ENCODE data around the gene MARCKSL1. TPM values are rescaled to one million over a fixed set of nuclear protein-coding genes. Genes with fewer than 3 reads are reported as not detected.

MARCKSL1 gene, protein sequence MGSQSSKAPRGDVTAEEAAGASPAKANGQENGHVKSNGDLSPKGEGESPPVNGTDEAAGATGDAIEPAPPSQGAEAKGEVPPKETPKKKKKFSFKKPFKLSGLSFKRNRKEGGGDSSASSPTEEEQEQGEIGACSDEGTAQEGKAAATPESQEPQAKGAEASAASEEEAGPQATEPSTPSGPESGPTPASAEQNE
- total RNA-seq (10 to 100 TPM; 23.4 to 23.6 TPM), total RNA-seq (14.8 to 67.1 (median 31.2) reads per million in 172 experiments)
- 49.6 TPM for polyA plus RNA-seq (2013, experiment 1 of 2)
- polyA plus RNA-seq (2013, experiment 2 of 2): 40.8 TPM

DNA sequence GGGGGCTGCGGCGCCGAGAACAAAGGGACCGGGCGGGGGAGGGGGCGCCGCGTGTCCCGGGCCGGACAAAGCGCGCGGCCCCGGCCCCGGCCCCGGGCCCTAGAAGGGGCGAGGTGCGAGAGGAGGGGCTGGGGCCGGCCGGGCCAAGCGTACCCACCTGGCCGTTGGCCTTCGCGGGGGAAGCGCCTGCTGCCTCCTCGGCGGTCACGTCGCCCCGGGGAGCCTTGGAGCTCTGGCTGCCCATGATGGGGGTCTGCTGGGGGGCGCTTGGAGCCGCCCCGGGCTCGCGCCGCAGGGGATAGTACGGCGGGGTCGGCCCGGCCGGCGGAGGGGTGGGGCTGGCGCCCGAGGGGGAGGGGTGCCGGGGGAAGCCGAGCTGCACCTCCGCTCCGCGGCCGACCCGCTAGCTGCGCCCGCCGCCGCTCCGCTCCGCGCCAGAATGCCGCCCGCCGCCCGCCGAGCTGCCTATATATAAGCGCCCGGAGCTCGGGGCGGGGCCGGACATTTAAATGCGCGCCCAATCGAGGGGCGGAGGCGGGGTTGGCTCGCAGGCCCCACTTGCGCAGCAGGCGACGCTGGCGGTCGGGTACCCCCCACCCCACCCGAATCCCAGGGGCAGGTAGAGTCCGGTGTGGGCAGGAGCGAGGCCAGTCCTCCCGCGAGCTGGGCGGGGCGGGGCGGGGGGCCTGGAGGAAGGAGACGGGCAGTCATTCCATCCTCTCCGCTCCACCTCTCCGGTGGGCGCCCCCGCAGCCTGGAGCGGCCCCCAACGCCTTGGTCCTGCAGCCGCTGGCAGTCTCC lies at the start of gene MARCKSL1:
Gene MARCKSL1, minus strand, starts transcription at position 444 of the 801 bp plus-strand sequence. Its CDS starts 200 bp downstream, at position 244.
- no peaks in the 10 kb centered on the region for H3K27me3 ChIP-seq (ENCODE audit: control insufficient read depth in 1 of 2, insufficient read depth in 2 of 2, low read length in 2 of 2)
- peak; percentile 66 for ATAC-seq (ENCODE audit: poor library complexity)

DNA sequence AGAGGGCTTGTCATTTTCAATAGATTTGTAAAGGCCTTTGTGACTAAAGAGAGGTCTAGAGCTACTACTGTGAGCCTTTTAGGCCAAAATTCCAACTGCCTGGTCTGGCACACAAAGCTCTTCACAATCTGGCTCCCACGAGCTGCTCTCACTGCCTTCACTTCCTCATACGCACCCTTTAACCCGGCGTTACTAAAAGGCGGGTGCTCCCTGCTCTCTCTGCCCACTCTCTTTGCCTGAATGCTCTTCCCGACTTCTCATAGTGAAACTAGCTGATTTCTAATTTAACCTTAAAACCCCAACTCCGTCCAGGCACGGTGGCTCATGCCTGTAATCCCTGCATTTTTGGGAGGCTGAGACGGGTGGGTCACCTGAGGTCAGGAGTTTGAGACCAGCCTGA lies 44.0 kb upstream of the MARCKSL1 start:
- H3K4me1 Mint-ChIP-seq (ENCODE audit: low read depth): peaks cover 1% of the 10 kb centered on the region
- H3K4me3 Mint-ChIP-seq: no peak overlapping the region
- intact Hi-C loops (cut with DNase I, micrococcal nuclease): no loop called here
- H3K27ac Mint-ChIP-seq: no peak overlapping the region
- H3K27me3 Mint-ChIP-seq: no peaks in the 10 kb centered on the region
- Histone ChIP-seq H3K4me3 (ENCODE audit: low read length) (no peak overlapping the region), H3K27me3 (ENCODE audit: control insufficient read depth in 1 of 2, insufficient read depth in 2 of 2, low read length in 2 of 2) (no peaks in the 10 kb centered on the region), H3K4me1 (ENCODE audit: insufficient read depth, low read length) (no peaks in the 10 kb centered on the region), H3K36me3 (ENCODE audit: insufficient read depth, low read length) (peaks cover 96% of the 10 kb centered on the region), H3K9me3 (ENCODE audit: control insufficient read depth in 1 of 2, insufficient read depth in 1 of 2, low read length in 2 of 2) (no peaks in the 10 kb centered on the region), H3K27ac (ENCODE audit: low read depth in 1 of 2, low read length in 2 of 2) (no peak overlapping the region)
- no peaks in the 10 kb centered on the region for H3K9me3 Mint-ChIP-seq
- ChIA-PET POLR2A (interaction anchor here (1.2 kb wide), 1 partner anchor 14 kb away, joined by 6 read pairs; the partner anchor contains the start of gene BSDC1), CTCF (no interaction called here)
- DNase-seq (no peak), ATAC-seq (ENCODE audit: poor library complexity) (no peak)
- H3K36me3 Mint-ChIP-seq (ENCODE audit: low read depth): peaks cover 97% of the 10 kb centered on the region
- TF ChIP-seq, protein P1, sequence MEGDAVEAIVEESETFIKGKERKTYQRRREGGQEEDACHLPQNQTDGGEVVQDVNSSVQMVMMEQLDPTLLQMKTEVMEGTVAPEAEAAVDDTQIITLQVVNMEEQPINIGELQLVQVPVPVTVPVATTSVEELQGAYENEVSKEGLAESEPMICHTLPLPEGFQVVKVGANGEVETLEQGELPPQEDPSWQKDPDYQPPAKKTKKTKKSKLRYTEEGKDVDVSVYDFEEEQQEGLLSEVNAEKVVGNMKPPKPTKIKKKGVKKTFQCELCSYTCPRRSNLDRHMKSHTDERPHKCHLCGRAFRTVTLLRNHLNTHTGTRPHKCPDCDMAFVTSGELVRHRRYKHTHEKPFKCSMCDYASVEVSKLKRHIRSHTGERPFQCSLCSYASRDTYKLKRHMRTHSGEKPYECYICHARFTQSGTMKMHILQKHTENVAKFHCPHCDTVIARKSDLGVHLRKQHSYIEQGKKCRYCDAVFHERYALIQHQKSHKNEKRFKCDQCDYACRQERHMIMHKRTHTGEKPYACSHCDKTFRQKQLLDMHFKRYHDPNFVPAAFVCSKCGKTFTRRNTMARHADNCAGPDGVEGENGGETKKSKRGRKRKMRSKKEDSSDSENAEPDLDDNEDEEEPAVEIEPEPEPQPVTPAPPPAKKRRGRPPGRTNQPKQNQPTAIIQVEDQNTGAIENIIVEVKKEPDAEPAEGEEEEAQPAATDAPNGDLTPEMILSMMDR (IDR thresholded peaks at IDR 0.05): no peak

More for the DNA sequence above, at the start of gene MARCKSL1:
- Histone ChIP-seq H3K9me3 (ENCODE audit: control insufficient read depth in 1 of 2, insufficient read depth in 1 of 2, low read length in 2 of 2) (no peaks in the 10 kb centered on the region), H3K4me3 (ENCODE audit: low read length) (peak within 1 kb of the TSS; percentile 59), H3K36me3 (ENCODE audit: insufficient read depth, low read length) (peaks cover 28% of the 10 kb centered on the region), H3K27ac (ENCODE audit: low read depth in 1 of 2, low read length in 2 of 2) (peak within 1 kb of the TSS in 1 of 2 donors; percentile 52), H3K4me1 (ENCODE audit: insufficient read depth, low read length) (peaks cover 49% of the 10 kb centered on the region)
- H3K36me3 Mint-ChIP-seq (ENCODE audit: low read depth): peaks cover 38% of the 10 kb centered on the region
- H3K4me1 Mint-ChIP-seq (ENCODE audit: low read depth): peaks cover 50% of the 10 kb centered on the region
- no peaks in the 10 kb centered on the region for H3K27me3 Mint-ChIP-seq
- ChIA-PET CTCF (interaction anchor here (0.6 to 3.0 kb wide), 16 partner anchors 13 to 184 kb away, joined by 3 to 20 read pairs (median 4); partner anchors contain the start of genes BSDC1 and HDAC1), POLR2A (interaction anchor here (0.6 to 3.8 kb wide), 43 partner anchors 10 to 395 kb away, joined by 3 to 74 read pairs (median 7); partner anchors contain the start of genes BSDC1, CCDC28B, HDAC1 and IQCC)
- TF ChIP-seq, protein P1 (IDR thresholded peaks at IDR 0.05): no peak
- DNase-seq: peak; percentile 79 to 94 (median 86)
- no peaks in the 10 kb centered on the region for H3K9me3 Mint-ChIP-seq
- H3K27ac Mint-ChIP-seq: peak within 1 kb of the TSS; percentile 87
- intact Hi-C loops (cut with DNase I, micrococcal nuclease): loop anchor here (1.0 to 5.0 kb wide), 8 partner anchors 15 to 94 kb away; partner anchors contain the start of genes BSDC1 (in 1 of the 2) and HDAC1 (in 1 of the 2)
- H3K4me3 Mint-ChIP-seq: peak within 1 kb of the TSS; percentile 94

DNA sequence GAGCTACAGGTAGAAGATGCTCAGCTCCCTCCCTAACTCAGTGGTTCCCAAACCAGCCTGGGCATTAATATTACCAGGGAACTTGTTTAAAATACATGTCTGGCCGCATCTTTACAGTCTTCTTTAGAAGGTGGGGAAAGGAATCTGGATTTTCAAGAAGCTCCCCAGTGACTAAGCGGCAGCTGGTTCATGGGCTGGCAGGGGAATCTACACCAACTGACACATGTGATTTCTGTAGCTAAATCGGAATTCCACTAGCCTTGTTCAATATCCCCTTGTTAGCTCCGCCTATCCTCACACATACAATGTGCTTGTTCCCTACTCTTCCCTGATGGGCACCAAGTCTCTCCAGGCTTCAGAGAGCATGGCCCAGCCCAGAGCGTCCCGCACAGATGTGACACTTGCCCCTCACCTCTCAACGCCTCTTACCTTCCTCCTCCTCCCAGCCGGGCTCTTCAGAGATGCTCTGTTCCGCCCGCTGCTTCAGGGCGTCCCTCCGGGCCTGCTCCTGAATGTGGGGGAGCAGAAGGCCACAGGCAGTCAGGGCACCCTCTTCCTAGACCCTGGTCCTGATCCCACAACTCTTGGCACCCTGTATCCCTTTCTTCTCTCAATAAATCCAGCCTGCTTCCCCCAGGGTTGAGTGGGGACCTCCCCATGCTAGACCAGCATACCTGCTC lies 41.6 kb upstream of the MARCKSL1 start:
- H3K4me1 ChIP-seq (ENCODE audit: insufficient read depth, low read length): peaks cover 2% of the 10 kb centered on the region

More for the DNA sequence above, 41.6 kb upstream of the MARCKSL1 start:
- Mint-ChIP-seq H3K27ac (no peak overlapping the region), H3K9me3 (no peaks in the 10 kb centered on the region), H3K4me1 (ENCODE audit: low read depth) (peaks cover 15% of the 10 kb centered on the region), H3K4me3 (no peak overlapping the region), H3K27me3 (no peaks in the 10 kb centered on the region), H3K36me3 (ENCODE audit: low read depth) (peaks cover 97% of the 10 kb centered on the region)
- H3K27ac ChIP-seq (ENCODE audit: low read depth in 1 of 2, low read length in 2 of 2): no peak overlapping the region
- H3K36me3 ChIP-seq (ENCODE audit: insufficient read depth, low read length): peaks cover 95% of the 10 kb centered on the region
- ATAC-seq (ENCODE audit: poor library complexity) (no peak), DNase-seq (no peak)
- ChIA-PET POLR2A (interaction anchor here (1.3 to 2.0 kb wide), 2 partner anchors 17 to 56 kb away, joined by 4 to 5 read pairs; partner anchors contain the start of gene BSDC1), CTCF (no interaction called here)
- TF ChIP-seq, protein P1 (IDR thresholded peaks at IDR 0.05): no peak
- no peaks in the 10 kb centered on the region for H3K27me3 ChIP-seq (ENCODE audit: control insufficient read depth in 1 of 2, insufficient read depth in 2 of 2, low read length in 2 of 2)
- intact Hi-C loops (cut with DNase I, micrococcal nuclease): no loop called here
- H3K9me3 ChIP-seq (ENCODE audit: control insufficient read depth in 1 of 2, insufficient read depth in 1 of 2, low read length in 2 of 2): no peaks in the 10 kb centered on the region
- H3K4me3 ChIP-seq (ENCODE audit: low read length): no peak overlapping the region

All from CD4-positive, alpha-beta T cell (primary cell).